ENCODE data around the gene KRT81. TPM values are rescaled to one million over a fixed set of nuclear protein-coding genes. Genes with fewer than 3 reads are reported as not detected.
A peak's percentile ranks its signal among the peaks of the same experiment; 100 is the strongest.
"Not testable (repeated sequence)": the region's sequence is repeated elsewhere in the genome, so short reads cannot be mapped to it uniquely, and the experiment has no call there.

The KRT81 gene
- total and polyA plus RNA-seq, 2 experiments from 2014 or later = 0.11 to 0.34 TPM

- H3F3A ChIP-seq (ENCODE audit: insufficient read depth); H3K27ac ChIP-seq; H3K36me3 ChIP-seq (ENCODE audit: low read depth); H3K4me2 ChIP-seq (ENCODE audit: unreplicated experiment); H4K20me1 ChIP-seq (ENCODE audit: insufficient read depth); H3K9me2 ChIP-seq (ENCODE audit: insufficient read depth); DNase-seq; H3K4me1 ChIP-seq (ENCODE audit: insufficient read depth); H3K9ac ChIP-seq; H3K9me3 ChIP-seq (ENCODE audit: low read depth); H3K4me3 ChIP-seq; H2AFZ ChIP-seq; in situ Hi-C loops (cut with MboI); H3K79me2 ChIP-seq (ENCODE audit: insufficient read depth): not testable (repeated sequence)
- H3K27me3 ChIP-seq (replicated peaks; ENCODE audit: insufficient read depth) = peaks cover 27% of the 10 kb centered on the region
- WGBS, 2 experiments (ENCODE audit: low coverage in 1 of 2, low lambda C conversion rate in 2 of 2, missing lambda C conversion rate in 2 of 2) = 83 to 84% methylated on average over 18 to 24 of the region's 31 CpGs
Observed at GRCh38 chr12:52301721-52302120, 10.4 kb upstream of the KRT81 start.

DNA sequence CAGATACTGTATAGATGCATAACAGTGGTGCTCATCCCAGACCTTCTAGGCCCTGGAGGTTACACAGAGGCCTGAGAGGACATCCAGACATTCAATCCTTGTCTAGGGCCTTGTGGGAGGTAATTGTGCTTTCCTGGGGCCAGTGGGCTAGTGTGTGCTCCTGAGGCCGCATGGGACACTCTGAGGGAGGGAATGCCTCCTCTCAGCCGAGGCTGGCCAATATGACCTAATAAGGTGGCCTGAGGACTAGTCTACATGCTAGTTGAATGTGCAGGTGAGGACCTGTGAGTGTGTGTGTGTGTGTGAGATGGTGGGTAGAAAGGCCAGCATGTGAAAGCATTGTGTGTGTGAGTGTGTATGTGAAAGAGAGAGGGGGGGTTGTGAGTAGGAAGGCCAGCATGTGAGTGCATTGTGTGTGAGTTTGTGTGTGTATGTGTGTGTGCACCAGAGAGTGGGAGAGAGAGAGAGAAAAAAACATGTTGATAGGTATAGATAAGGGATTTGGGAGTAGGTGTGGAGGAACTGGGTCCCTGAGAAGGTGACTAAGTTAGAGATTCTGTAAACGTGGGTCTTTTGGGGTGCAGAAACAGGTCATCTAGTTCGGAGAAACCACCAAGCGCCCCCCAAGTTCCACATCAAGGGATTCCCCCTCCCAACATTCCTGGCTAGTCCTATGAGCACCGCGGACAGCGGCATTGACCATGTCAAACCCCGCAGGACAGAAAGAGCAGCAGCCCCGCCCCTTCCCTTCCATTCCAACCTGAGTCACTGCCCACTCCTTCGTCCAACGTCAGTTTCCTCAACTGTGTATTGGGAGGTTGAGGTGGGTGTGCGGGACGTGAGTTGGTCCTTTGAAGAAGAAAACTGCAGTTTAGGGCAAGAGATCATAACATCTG, 9.7 kb upstream of the KRT81 start:
- no peak overlapping the region for H3K4me2 ChIP-seq (ENCODE audit: unreplicated experiment)
- WGBS, 2 experiments (ENCODE audit: low coverage in 1 of 2, low lambda C conversion rate in 2 of 2, missing lambda C conversion rate in 2 of 2) = 33 to 34% methylated on average over 14 of the region's 14 CpGs
- H3K36me3 ChIP-seq (ENCODE audit: low read depth) = no peaks in the 10 kb centered on the region
- H3K9ac ChIP-seq = no peak overlapping the region
- peak; percentile 64 for DNase-seq
- no peaks in the 10 kb centered on the region for H4K20me1 ChIP-seq (ENCODE audit: insufficient read depth)
- H2AFZ ChIP-seq = no peak overlapping the region
- H3K4me3 ChIP-seq = no peak overlapping the region
- no peaks in the 10 kb centered on the region for H3K9me3 ChIP-seq (ENCODE audit: low read depth)
- H3K27ac ChIP-seq = no peak overlapping the region
- peaks cover 27% of the 10 kb centered on the region for H3K27me3 ChIP-seq (replicated peaks; ENCODE audit: insufficient read depth)
- TF ChIP-seq EZH2 (IDR thresholded peaks at IDR 0.05; ENCODE audit: insufficient read depth, poor library complexity, severe bottlenecking) = no peak
- no peak for TF ChIP-seq EZH2phosphoT487 (IDR thresholded peaks at IDR 0.05; ENCODE audit: insufficient read depth, low read depth)
- 0 out of 2 replicates have a peak, but pooled peaks cover under 1% of the 10 kb centered on the region for H3K4me1 ChIP-seq (ENCODE audit: insufficient read depth)
- in situ Hi-C loops (cut with MboI) = no loop called here
- H3F3A ChIP-seq (ENCODE audit: insufficient read depth) = no peaks in the 10 kb centered on the region
- no peaks in the 10 kb centered on the region for H3K9me2 ChIP-seq (ENCODE audit: insufficient read depth)
- no peaks in the 10 kb centered on the region for H3K79me2 ChIP-seq (ENCODE audit: insufficient read depth)

GRCh38 chr12:52298677-52299190, 7.4 kb upstream of the KRT81 start:
- Histone ChIP-seq H3K4me2 (ENCODE audit: unreplicated experiment) (no peak overlapping the region), H3K36me3 (ENCODE audit: low read depth) (no peaks in the 10 kb centered on the region), H3K9ac (no peak overlapping the region), H3K4me3 (no peak overlapping the region), H3K9me3 (ENCODE audit: low read depth) (no peaks in the 10 kb centered on the region), H3K27me3 (replicated peaks; ENCODE audit: insufficient read depth) (peaks cover 27% of the 10 kb centered on the region), H2AFZ (no peak overlapping the region), H3F3A (ENCODE audit: insufficient read depth) (no peaks in the 10 kb centered on the region), H3K9me2 (ENCODE audit: insufficient read depth) (no peaks in the 10 kb centered on the region), H4K20me1 (ENCODE audit: insufficient read depth) (no peaks in the 10 kb centered on the region), H3K4me1 (ENCODE audit: insufficient read depth) (0 out of 2 replicates have a peak, but pooled peaks cover 5% of the 10 kb centered on the region), H3K27ac (no peak overlapping the region), H3K79me2 (ENCODE audit: insufficient read depth) (no peaks in the 10 kb centered on the region)
- no peak for TF ChIP-seq EZH2 (IDR thresholded peaks at IDR 0.05; ENCODE audit: insufficient read depth, poor library complexity, severe bottlenecking)
- TF ChIP-seq EZH2phosphoT487 (IDR thresholded peaks at IDR 0.05; ENCODE audit: insufficient read depth, low read depth) = no peak
- in situ Hi-C loops (cut with MboI) = no loop called here
- WGBS, 2 experiments (ENCODE audit: low coverage in 1 of 2, low lambda C conversion rate in 2 of 2, missing lambda C conversion rate in 2 of 2) = 40 to 43% methylated on average over 4 of the region's 4 CpGs
- no peak for DNase-seq

- Histone ChIP-seq H3K9me2 (ENCODE audit: insufficient read depth) (no peaks in the 10 kb centered on the region), H3K4me3 (no peak overlapping the region), H3K9ac (no peak overlapping the region), H3K4me2 (ENCODE audit: unreplicated experiment) (no peak overlapping the region), H3K79me2 (ENCODE audit: insufficient read depth) (no peaks in the 10 kb centered on the region), H3F3A (ENCODE audit: insufficient read depth) (no peaks in the 10 kb centered on the region), H3K9me3 (ENCODE audit: low read depth) (no peaks in the 10 kb centered on the region), H4K20me1 (ENCODE audit: insufficient read depth) (no peaks in the 10 kb centered on the region), H3K27ac (no peak overlapping the region), H3K4me1 (ENCODE audit: insufficient read depth) (0 out of 2 replicates have a peak, but pooled peaks cover 5% of the 10 kb centered on the region), H3K27me3 (replicated peaks; ENCODE audit: insufficient read depth) (peaks cover 27% of the 10 kb centered on the region), H3K36me3 (ENCODE audit: low read depth) (no peaks in the 10 kb centered on the region), H2AFZ (no peak overlapping the region)
- no peak for DNase-seq
- TF ChIP-seq EZH2 (IDR thresholded peaks at IDR 0.05; ENCODE audit: insufficient read depth, poor library complexity, severe bottlenecking) (no peak), EZH2phosphoT487 (IDR thresholded peaks at IDR 0.05; ENCODE audit: insufficient read depth, low read depth) (no peak)
- WGBS, 2 experiments (ENCODE audit: low coverage in 1 of 2, low lambda C conversion rate in 2 of 2, missing lambda C conversion rate in 2 of 2) = 85 to 86% methylated on average over 5 of the region's 5 CpGs
- in situ Hi-C loops (cut with MboI) = no loop called here
Observed at GRCh38 chr12:52296572-52297215, 5.4 kb upstream of the KRT81 start.
